NCI-H2196 treated with DMSO at 0.1 percent for 48 hours (cell line): ENCODE data around the gene ADAP2.
"Not testable (repeated sequence)": the region's sequence is repeated elsewhere in the genome, so short reads cannot be mapped to it uniquely, and the experiment has no call there.

Experiments used
- DNase-seq: peaks from one replicate; lab custom pipeline; 2025; ENCODE audit not compliant: unreplicated experiment; lab: John Stamatoyannopoulos, UW

The ADAP2 gene

DNA sequence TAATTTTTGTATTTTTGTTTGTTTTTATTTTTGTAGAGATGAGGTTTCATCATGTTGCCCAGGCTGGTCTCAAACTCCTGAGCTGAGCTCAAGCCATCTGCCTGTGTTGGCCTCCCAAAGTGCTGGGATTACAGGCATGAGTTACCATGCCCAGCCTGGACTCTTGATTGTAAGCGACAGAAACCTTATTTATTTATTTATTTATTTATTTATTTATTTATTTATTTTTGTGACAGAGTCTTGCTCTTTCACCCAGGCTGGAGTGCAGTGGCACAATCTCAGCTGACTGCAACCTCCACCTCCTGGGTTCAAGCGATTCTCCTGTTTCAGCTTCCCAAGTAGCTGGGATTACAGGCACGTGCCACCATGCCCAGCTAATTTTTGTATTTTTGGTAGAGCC lies 8.1 kb downstream of the ADAP2 start:
- DNase-seq, result not testable (repeated sequence)

GRCh38 chr17:30930495-30930894 lies 8.8 kb downstream of the ADAP2 start:
- no peak for DNase-seq

- DNase-seq, result not testable (repeated sequence)
These were observed 9.8 kb downstream of the ADAP2 start for GRCh38 chr17:30931582-30931981.

DNA sequence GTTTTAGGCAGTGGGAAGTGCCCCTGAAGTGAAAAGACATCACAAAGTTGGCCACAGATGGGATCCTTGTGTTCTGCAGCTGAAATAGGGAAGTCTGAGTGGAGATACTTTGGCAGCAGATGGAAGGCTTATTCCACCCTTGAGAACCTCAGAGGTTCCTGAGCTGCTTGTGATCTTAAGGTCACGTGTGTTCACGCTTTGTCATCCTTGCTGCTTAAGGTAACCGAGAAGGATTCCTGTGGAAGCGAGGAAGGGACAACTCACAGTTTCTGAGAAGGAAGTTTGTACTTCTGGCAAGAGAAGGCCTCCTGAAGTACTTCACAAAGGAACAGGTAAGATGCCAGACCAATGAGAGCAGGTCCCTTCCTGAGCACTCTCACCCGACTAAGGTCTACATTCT lies 12.2 kb downstream of the ADAP2 start:
- no peak for DNase-seq

GRCh38 chr17:30939051-30939689 lies 17.4 kb downstream of the ADAP2 start:
- no peak for DNase-seq

GRCh38 chr17:30942308-30943079 lies 20.7 kb downstream of the ADAP2 start:
- no peak for DNase-seq

DNA sequence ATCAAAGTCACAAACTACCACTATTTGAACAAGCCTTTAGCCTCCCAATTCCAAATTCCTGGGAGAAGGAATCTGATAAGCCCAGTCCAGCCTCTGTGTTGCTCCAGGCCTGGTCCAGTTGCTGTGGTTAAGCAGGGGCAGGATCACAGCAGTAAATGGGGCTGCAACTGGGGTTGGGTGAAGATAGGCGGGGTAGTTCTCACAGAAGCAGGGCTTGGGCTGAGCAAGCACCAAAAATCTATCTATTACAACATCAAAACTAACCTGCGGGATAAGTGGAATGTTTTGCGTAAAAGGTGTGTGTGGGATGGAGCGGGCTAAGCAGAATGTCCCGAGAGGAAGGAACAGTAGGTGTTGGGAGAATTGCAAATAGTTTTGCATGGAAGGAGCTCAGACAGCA lies 26.1 kb downstream of the ADAP2 start:
- no peak for DNase-seq

DNA sequence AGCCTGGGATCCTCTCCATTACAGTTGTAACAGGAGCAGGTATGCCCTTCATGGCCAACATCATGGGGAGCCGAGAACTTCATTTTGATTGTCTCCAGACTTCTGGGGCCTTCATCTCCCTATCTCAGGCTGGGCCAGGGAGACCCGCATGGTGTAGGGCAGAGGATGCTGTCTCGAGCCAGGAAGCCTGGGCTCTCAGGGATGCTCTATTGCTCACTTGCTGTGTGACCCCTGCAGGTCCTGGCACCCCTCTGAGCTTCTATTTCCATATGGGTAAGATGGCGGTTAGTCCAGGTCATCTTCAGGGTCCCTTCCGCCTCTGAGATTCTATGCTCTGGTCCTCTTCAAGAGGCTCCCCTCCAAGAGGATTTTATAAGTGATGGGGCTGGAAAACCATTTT lies 28.4 kb downstream of the ADAP2 start:
- DNase-seq, result no peak

GRCh38 chr17:30950669-30951399 lies 29.1 kb downstream of the ADAP2 start:
- peak; percentile 48 for DNase-seq

- no peak for DNase-seq
These were observed 31.1 kb downstream of the ADAP2 start for GRCh38 chr17:30952638-30953393.

- no peak for DNase-seq
These were observed 32.5 kb downstream of the ADAP2 start for GRCh38 chr17:30954046-30954830.

DNA sequence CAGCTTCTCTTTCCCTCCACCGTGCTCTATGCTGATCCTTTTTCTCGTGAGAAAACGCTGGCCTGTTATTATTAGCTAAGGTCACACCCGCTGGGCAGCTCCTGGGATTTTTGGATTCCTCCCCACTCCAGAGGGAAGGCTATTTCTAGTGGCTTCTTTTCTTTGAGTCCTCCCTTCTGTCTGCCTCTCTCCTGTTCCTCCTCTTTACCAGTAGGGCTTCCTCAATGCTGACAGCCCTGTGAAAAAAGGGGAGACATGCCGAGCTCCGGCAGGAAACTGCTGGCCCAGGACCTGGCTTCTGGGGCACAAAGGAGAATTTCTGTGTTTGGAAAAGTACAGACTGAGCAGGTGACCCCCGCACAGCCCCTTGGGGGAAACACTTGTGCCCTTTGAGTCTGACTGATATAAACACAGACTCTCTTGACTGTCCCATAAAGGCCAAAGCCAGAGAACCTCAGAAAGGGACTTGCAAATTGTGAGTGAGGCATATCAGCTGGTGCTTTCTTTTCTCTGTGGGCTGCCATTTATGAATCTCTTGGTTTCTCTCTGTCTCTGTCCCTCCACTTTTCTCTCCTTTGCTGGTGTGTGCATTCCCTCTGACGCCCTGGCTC lies 35.1 kb downstream of the ADAP2 start:
- no peak for DNase-seq

GRCh38 chr17:30957741-30958140 lies 36.0 kb downstream of the ADAP2 start:
- no peak for DNase-seq

DNA sequence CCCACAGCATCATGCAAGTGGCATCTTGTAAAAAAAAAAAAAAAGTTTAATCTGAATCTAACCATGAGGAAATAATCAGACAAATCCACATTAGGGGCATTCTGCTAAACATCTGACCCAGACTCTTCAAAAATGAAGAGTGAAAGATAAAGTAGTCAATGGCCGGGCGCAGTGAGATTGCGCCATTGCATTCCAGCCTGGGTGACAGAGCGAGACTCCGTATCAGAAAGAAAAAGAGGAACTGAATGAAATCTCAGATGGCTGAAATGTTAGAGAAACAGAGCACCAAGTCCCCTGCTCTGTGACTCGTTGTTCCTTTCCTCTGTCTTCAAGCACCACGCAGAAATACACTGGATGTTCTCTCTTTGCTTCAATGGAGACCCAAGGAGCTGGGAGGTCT lies 36.4 kb downstream of the ADAP2 start:
- DNase-seq, result no peak

DNA sequence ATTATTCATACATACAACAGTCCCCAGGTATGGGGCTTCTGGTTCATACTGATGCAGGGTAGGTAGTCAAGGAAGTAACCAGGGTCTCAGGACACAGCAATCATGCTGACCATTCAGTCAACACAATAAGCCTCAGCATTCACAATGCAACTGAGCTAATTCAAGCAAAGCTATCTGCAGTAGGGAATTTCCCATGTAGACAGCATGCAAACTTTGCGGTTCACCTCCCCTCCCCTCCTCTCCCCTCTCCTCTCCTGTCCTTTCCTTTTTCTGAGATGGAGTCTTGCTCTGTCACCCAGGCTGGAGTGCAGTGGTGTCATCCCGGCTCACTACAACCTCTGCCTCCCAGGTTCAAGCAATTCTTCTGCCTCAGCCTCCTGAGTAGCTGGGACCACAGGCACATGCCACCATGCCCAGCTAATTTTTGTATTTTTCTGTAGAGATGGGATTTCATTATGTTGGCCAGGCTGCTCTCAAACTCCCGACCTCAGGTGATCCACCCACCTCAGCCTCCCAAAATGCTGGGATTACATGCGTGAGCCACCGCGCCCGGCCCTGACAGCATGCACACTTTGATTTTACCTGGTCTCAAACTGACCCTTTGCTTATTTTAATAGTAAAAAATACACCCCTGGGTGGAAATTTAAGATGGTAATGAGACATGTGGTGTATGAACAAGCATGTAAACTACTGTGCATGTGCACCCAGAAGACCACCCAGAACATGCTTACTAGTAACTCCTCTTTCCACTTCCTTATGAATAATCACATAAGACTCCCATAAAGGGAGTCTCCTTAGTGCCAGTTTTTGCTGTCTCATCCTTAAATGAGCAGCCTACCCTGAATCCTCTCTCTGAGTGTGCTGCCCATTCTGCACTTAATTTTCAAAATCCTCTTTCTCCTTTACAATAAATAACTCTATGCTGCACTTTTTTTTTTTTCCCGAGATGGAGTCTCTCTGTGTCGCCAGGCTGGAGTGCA lies 39.8 kb downstream of the ADAP2 start:
- no peak for DNase-seq

DNA sequence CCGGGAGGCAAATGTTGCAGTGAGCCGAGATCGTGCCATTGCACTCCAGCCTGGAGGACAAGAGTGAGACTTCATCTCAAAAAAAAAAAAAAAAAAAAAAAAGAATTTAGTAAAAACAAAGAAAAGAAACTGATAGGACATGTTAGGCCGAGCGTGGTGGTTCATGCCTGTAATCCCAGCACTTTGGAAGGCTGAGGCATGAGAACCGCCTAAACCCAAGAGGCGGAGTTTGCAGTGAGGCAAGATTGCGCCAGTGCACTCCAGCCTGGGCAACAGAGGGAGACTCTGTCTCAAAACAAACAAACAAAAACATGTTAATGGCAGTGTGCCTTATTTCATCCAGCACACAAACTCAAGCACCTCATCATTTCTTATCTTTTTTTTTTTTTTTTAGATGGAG lies 42.6 kb downstream of the ADAP2 start:
- not testable (repeated sequence) for DNase-seq

- DNase-seq, result no peak
These were observed 43.1 kb downstream of the ADAP2 start for GRCh38 chr17:30964876-30965275.

GRCh38 chr17:30965686-30966085 lies 43.9 kb downstream of the ADAP2 start:
- DNase-seq, result no peak

DNA sequence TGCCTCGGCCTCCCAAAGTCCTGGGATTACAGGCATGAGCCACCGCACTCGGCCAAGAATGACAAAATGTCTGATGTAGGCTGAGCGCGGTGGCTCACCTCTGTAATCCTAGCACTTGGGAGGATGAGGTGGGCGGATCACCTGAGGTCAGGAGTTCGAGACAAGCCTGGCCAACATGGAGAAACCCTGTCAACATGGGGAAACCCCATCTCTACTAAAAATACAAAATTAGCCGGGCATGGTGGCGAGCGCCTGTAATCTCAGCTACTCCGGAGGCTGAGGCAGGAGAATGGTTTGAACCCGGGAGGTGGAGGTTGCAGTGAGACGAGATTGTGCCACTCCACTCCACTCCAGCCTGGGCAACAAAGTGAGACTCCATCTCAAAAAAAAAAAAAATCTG lies 46.2 kb downstream of the ADAP2 start:
- DNase-seq, result not testable (repeated sequence)
